ENCODE results near the gene SPTBN5.

The SPTBN5 gene

GRCh38 chr15:41906608-41907007 lies 12.8 kb upstream of the SPTBN5 start:
- no peak for TF ChIP-seq JUND (IDR thresholded peaks at IDR 0.05; ENCODE audit: low read depth)
- no peak for DNase-seq (ENCODE audit: low read depth in 1 of 2, low spot score in 1 of 2)

GRCh38 chr15:41905036-41905793 lies 11.4 kb upstream of the SPTBN5 start:
- DNase-seq (ENCODE audit: low read depth in 1 of 2, low spot score in 1 of 2), result no peak
- no peak for TF ChIP-seq JUND (IDR thresholded peaks at IDR 0.05; ENCODE audit: low read depth)
- in situ Hi-C loops (cut with HindIII; ENCODE audit: low pct_unique_long_range_greater_than_20kb, low sequenced_read_pairs), result no loop called here

More at GRCh38 chr15:41906608-41907007, 12.8 kb upstream of the SPTBN5 start:
- in situ Hi-C loops (cut with HindIII; ENCODE audit: low pct_unique_long_range_greater_than_20kb, low sequenced_read_pairs), result no loop called here

GRCh38 chr15:41904541-41905005 lies 10.7 kb upstream of the SPTBN5 start:
- DNase-seq (ENCODE audit: low read depth in 1 of 2, low spot score in 1 of 2), result peak; percentile 75 to 77
- TF ChIP-seq JUND (IDR thresholded peaks at IDR 0.05; ENCODE audit: low read depth), result no peak
- in situ Hi-C loops (cut with HindIII; ENCODE audit: low pct_unique_long_range_greater_than_20kb, low sequenced_read_pairs), result no loop called here

- in situ Hi-C loops (cut with HindIII; ENCODE audit: low pct_unique_long_range_greater_than_20kb, low sequenced_read_pairs), result no loop called here
- no peak for DNase-seq (ENCODE audit: low read depth in 1 of 2, low spot score in 1 of 2)
- TF ChIP-seq JUND (IDR thresholded peaks at IDR 0.05; ENCODE audit: low read depth), result no peak
These were observed 9.9 kb upstream of the SPTBN5 start for GRCh38 chr15:41903782-41904181.

- DNase-seq (ENCODE audit: low read depth in 1 of 2, low spot score in 1 of 2), result no peak
- no peak for TF ChIP-seq JUND (IDR thresholded peaks at IDR 0.05; ENCODE audit: low read depth)
- in situ Hi-C loops (cut with HindIII; ENCODE audit: low pct_unique_long_range_greater_than_20kb, low sequenced_read_pairs), result no loop called here
These were observed 7.6 kb upstream of the SPTBN5 start for GRCh38 chr15:41901431-41901830.

GRCh38 chr15:41900526-41901380 lies 6.9 kb upstream of the SPTBN5 start:
- in situ Hi-C loops (cut with HindIII; ENCODE audit: low pct_unique_long_range_greater_than_20kb, low sequenced_read_pairs), result no loop called here
- DNase-seq (ENCODE audit: low read depth in 1 of 2, low spot score in 1 of 2), result no peak
- no peak for TF ChIP-seq JUND (IDR thresholded peaks at IDR 0.05; ENCODE audit: low read depth)

- in situ Hi-C loops (cut with HindIII; ENCODE audit: low pct_unique_long_range_greater_than_20kb, low sequenced_read_pairs), result no loop called here
- no peak for DNase-seq (ENCODE audit: low read depth in 1 of 2, low spot score in 1 of 2)
- no peak for TF ChIP-seq JUND (IDR thresholded peaks at IDR 0.05; ENCODE audit: low read depth)
These were observed 6.1 kb upstream of the SPTBN5 start for GRCh38 chr15:41899854-41900442.

GRCh38 chr15:41897363-41897799 lies 3.5 kb upstream of the SPTBN5 start:
- in situ Hi-C loops (cut with HindIII; ENCODE audit: low pct_unique_long_range_greater_than_20kb, low sequenced_read_pairs), result no loop called here
- no peak for DNase-seq (ENCODE audit: low read depth in 1 of 2, low spot score in 1 of 2)
- no peak for TF ChIP-seq JUND (IDR thresholded peaks at IDR 0.05; ENCODE audit: low read depth)

- in situ Hi-C loops (cut with HindIII; ENCODE audit: low pct_unique_long_range_greater_than_20kb, low sequenced_read_pairs), result no loop called here
- no peak for DNase-seq (ENCODE audit: low read depth in 1 of 2, low spot score in 1 of 2)
- TF ChIP-seq JUND (IDR thresholded peaks at IDR 0.05; ENCODE audit: low read depth), result no peak
These were observed 2.7 kb upstream of the SPTBN5 start for GRCh38 chr15:41896566-41896965.

- DNase-seq (ENCODE audit: low read depth in 1 of 2, low spot score in 1 of 2), result no peak
- TF ChIP-seq JUND (IDR thresholded peaks at IDR 0.05; ENCODE audit: low read depth), result no peak
- in situ Hi-C loops (cut with HindIII; ENCODE audit: low pct_unique_long_range_greater_than_20kb, low sequenced_read_pairs), result no loop called here
These were observed 2.1 kb upstream of the SPTBN5 start for GRCh38 chr15:41895957-41896356.

- in situ Hi-C loops (cut with HindIII; ENCODE audit: low pct_unique_long_range_greater_than_20kb, low sequenced_read_pairs), result no loop called here
- TF ChIP-seq JUND (IDR thresholded peaks at IDR 0.05; ENCODE audit: low read depth), result no peak
- DNase-seq (ENCODE audit: low read depth in 1 of 2, low spot score in 1 of 2), result no peak
These were observed 1.6 kb upstream of the SPTBN5 start for GRCh38 chr15:41895491-41895890.

GRCh38 chr15:41894791-41895463 lies 1.1 kb upstream of the SPTBN5 start:
- in situ Hi-C loops (cut with HindIII; ENCODE audit: low pct_unique_long_range_greater_than_20kb, low sequenced_read_pairs), result no loop called here
- DNase-seq (ENCODE audit: low read depth in 1 of 2, low spot score in 1 of 2), result peak; percentile 53 to 65

More at GRCh38 chr15:41894791-41895463, 1.1 kb upstream of the SPTBN5 start:
- TF ChIP-seq JUND (IDR thresholded peaks at IDR 0.05; ENCODE audit: low read depth), result no peak

Data from T47D (cell line).